Gastroesophageal sphincter (tissue), 4 donors: ENCODE data around the gene FTSJ1. TPM values are rescaled to one million over a fixed set of nuclear protein-coding genes. Genes with fewer than 3 reads are reported as not detected.

Source experiments
- ATAC-seq: fragments of 150-250 bp; one replicate; pipeline ENCODE4 v1.9.1; 2016; ENCODE audit warnings: mild to moderate bottlenecking, moderate library complexity
- H3K27ac ChIP-seq, 4 donors: fragments of 200-600 bp; sonication (generic) in 3 of 4; 1 replicate in 3 of 4; 2 replicates in 1 of 4; pipeline ENCODE4 v1.5.1; 2016 to 2019
- H3K27me3 ChIP-seq: fragments of 200-600 bp; sonication (generic); one replicate; pipeline ENCODE4 v1.5.1; 2019
- H3K36me3 ChIP-seq, 2 donors: fragments of 200-600 bp; sonication (generic); one replicate each; pipeline ENCODE4 v1.5.1; 2019; ENCODE audit warnings: control low read depth in 1 of 2
- H3K4me1 ChIP-seq, 3 donors: fragments of 200-600 bp; sonication (generic); 1 replicate in 2 of 3; 2 replicates in 1 of 3; pipeline ENCODE4 v1.5.1; 2016 to 2019; ENCODE audit warnings: control low read depth in 2 of 3
- H3K4me3 ChIP-seq, 2 donors: fragments of 200-600 bp; sonication (generic); one replicate each; pipeline ENCODE4 v1.5.1; 2019; ENCODE audit warnings: mild to moderate bottlenecking in 1 of 2, moderate library complexity in 1 of 2
- H3K9me3 ChIP-seq, 3 donors: fragments of 200-600 bp; sonication (generic); one replicate each; pipeline ENCODE4 v1.5.1; 2017 to 2019; ENCODE audit warnings: control low read depth in 2 of 3
- CTCF ChIP-seq, 4 experiments: fragments of 200-600 bp in 2 of 4; fragments of 450-650 bp in 2 of 4; sonication (generic) in 1 of 4; IDR thresholded peaks; one replicate each; pipeline ENCODE4 v1.5.1; 2017 to 2019; ENCODE audit warnings: antibody characterized with exemption in 4 of 4, mild to moderate bottlenecking in 2 of 4, moderate library complexity in 2 of 4
- EP300 ChIP-seq: sonication (generic); formaldehyde crosslinking; IDR thresholded peaks from one replicate; pipeline ENCODE4 v1.6.1; 2017; ENCODE audit warnings: antibody characterized with exemption, mild to moderate bottlenecking
- POLR2A ChIP-seq, 2 donors: fragments of 450-650 bp; IDR thresholded peaks; one replicate each; pipeline ENCODE4 v1.6.1; 2017; ENCODE audit warnings: antibody characterized with exemption in 2 of 2, mild to moderate bottlenecking in 2 of 2, moderate library complexity in 1 of 2
- POLR2AphosphoS5 ChIP-seq: sonication (generic); formaldehyde crosslinking; IDR thresholded peaks from one replicate; pipeline ENCODE4 v1.6.1; 2017; ENCODE audit warnings: antibody characterized with exemption
- WGBS, 2 donors: methylation state at CpG; one replicate each; pipeline ENCODE4 v1.1.5; 2018; ENCODE audit warnings: low coverage in 1 of 2; 5-methylcytosine and 5-hydroxymethylcytosine counted together
- total RNA-seq, 4 donors: library from RNA; depleted of rRNA; stranded (reverse); fragments of >200 nt; gene quantifications; one replicate each; pipeline ENCODE4 v1.1.0, GENCODE V29; 2016

FTSJ1 gene
- total RNA-seq, 4 donors from 2014 or later = 31.1 to 43.0 (median 38.9) TPM

GRCh38 chrX:48505481-48505880 is 29.5 kb downstream of the FTSJ1 start:
- no peak overlapping the region for H3K4me3 ChIP-seq
- ATAC-seq = no peak
- no peak overlapping the region for H3K27ac ChIP-seq
- H3K36me3 ChIP-seq = no peaks in the 10 kb centered on the region
- H3K9me3 ChIP-seq = no peaks in the 10 kb centered on the region
- H3K4me1 ChIP-seq = peaks cover 0 to 11% (median 0%) of the 10 kb centered on the region in 3 donors
- WGBS, 2 donors = 82 to 84% methylated on average over 4 to 5 of the region's 5 CpGs
- TF ChIP-seq CTCF (IDR thresholded peaks at IDR 0.05) (no peak), POLR2AphosphoS5 (no peak), POLR2A (IDR thresholded peaks at IDR 0.05) (no peak), EP300 (no peak)
- H3K27me3 ChIP-seq = no peaks in the 10 kb centered on the region

GRCh38 chrX:48507246-48507645 is 31.2 kb downstream of the FTSJ1 start:
- no peaks in the 10 kb centered on the region for H3K9me3 ChIP-seq
- 57 to 75% methylated on average over 1 to 3 of the region's 5 CpGs for WGBS, 2 donors
- H3K4me3 ChIP-seq = no peak overlapping the region
- ATAC-seq = no peak
- H3K27ac ChIP-seq = no peak overlapping the region
- H3K36me3 ChIP-seq = peaks cover 0 to 4% of the 10 kb centered on the region in 2 donors
- no peaks in the 10 kb centered on the region for H3K27me3 ChIP-seq
- H3K4me1 ChIP-seq = peaks cover 0 to 11% (median 0%) of the 10 kb centered on the region in 3 donors
- TF ChIP-seq POLR2AphosphoS5 (no peak), CTCF (IDR thresholded peaks at IDR 0.05) (no peak), EP300 (no peak), POLR2A (IDR thresholded peaks at IDR 0.05) (no peak)

GRCh38 chrX:48508400-48509244 is 32.6 kb downstream of the FTSJ1 start, which contains the start of gene PORCN:
PORCN (plus strand) TSS chrX:48508992; CDS start chrX:48509821, 829 bp downstream.
- Histone ChIP-seq H3K27me3 (no peaks in the 10 kb centered on the region), H3K36me3 (peaks cover 0 to 8% of the 10 kb centered on the region in 2 donors), H3K4me1 (peaks cover 0 to 11% (median 0%) of the 10 kb centered on the region in 3 donors), H3K9me3 (no peaks in the 10 kb centered on the region), H3K27ac (peak within 1 kb of the TSS; percentile 81 to 95 (median 84)), H3K4me3 (peak within 1 kb of the TSS; percentile 75 to 100)
- TF ChIP-seq POLR2A (IDR thresholded peaks at IDR 0.05) (peak; percentile 36 to 57), CTCF (IDR thresholded peaks at IDR 0.05) (no peak), EP300 (no peak), POLR2AphosphoS5 (peak; percentile 35)
- peak; percentile 93 for ATAC-seq
- no CpG with 5 or more reads among the region's 65 CpGs for WGBS, 2 donors

GRCh38 chrX:48509245-48509590 is 33.2 kb downstream of the FTSJ1 start:
- Histone ChIP-seq H3K27ac (peak overlapping the region; percentile 81 to 95 (median 84)), H3K27me3 (no peaks in the 10 kb centered on the region), H3K36me3 (peaks cover 0 to 8% of the 10 kb centered on the region in 2 donors), H3K4me1 (peaks cover 0 to 11% (median 0%) of the 10 kb centered on the region in 3 donors), H3K9me3 (no peaks in the 10 kb centered on the region), H3K4me3 (peak overlapping the region; percentile 75 to 100)
- WGBS, 2 donors = 0 to 47% methylated on average over 1 to 2 of the region's 16 CpGs
- TF ChIP-seq CTCF (IDR thresholded peaks at IDR 0.05) (no peak), POLR2AphosphoS5 (no peak), EP300 (no peak), POLR2A (IDR thresholded peaks at IDR 0.05) (no peak)
- ATAC-seq = peak; percentile 26

GRCh38 chrX:48509619-48510018 is 33.6 kb downstream of the FTSJ1 start:
- H3K9me3 ChIP-seq = no peaks in the 10 kb centered on the region
- 90% methylated on average over 4 of the region's 11 CpGs; no CpG with 5 or more reads in 1 of the 2 donors for WGBS, 2 donors
- TF ChIP-seq CTCF (IDR thresholded peaks at IDR 0.05) (no peak), EP300 (no peak), POLR2A (IDR thresholded peaks at IDR 0.05) (no peak), POLR2AphosphoS5 (no peak)
- peak overlapping the region; percentile 75 to 100 for H3K4me3 ChIP-seq
- peaks cover 0 to 11% (median 0%) of the 10 kb centered on the region in 3 donors for H3K4me1 ChIP-seq
- H3K36me3 ChIP-seq = peaks cover 0 to 9% of the 10 kb centered on the region in 2 donors
- H3K27ac ChIP-seq = peak overlapping the region in 2 of 4 donors; percentile 81 to 86
- H3K27me3 ChIP-seq = no peaks in the 10 kb centered on the region
- ATAC-seq = no peak
